Esophagus muscularis mucosa (tissue), 4 donors: ENCODE data around the gene PLXDC2.

Experiments used
- EP300 ChIP-seq: sonication (generic); formaldehyde crosslinking; IDR thresholded peaks from one replicate; pipeline ENCODE4 v1.6.1; 2017; ENCODE audit warnings: antibody characterized with exemption
- POLR2A ChIP-seq: fragments of 450-650 bp; IDR thresholded peaks from one replicate; pipeline ENCODE4 v1.6.1; 2017; ENCODE audit warnings: antibody characterized with exemption, moderate library complexity, mild to moderate bottlenecking, low read depth
- TF ChIP-seq, protein P1 (sequence below), 3 experiments: fragments of 200-600 bp in 2 of 3; fragments of 450-650 bp in 1 of 3; sonication (generic) in 2 of 3; IDR thresholded peaks; one replicate each; pipeline ENCODE4 v1.5.1; 2017 to 2019; ENCODE audit warnings: antibody characterized with exemption in 3 of 3, mild to moderate bottlenecking in 2 of 3, moderate library complexity in 1 of 3

DNA sequence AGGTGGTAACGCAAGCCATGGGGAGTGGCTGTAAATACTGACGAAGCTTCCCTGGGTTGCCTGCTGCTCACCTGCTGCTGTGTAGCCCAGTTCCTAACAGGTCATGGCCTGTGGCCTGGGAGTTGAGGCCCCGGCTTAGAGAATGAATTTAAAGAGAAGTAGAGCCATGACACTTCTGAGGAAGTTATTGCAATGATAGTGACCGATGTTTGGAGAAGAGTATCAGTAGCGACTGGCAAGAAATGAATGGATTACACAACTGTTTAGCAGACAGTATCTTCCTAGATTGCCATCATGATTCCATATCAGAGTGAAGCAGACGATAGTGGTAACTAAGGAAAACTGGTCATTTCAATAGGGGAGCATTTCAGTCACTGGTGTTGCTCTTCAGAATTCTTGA, 249.6 kb downstream of the PLXDC2 start:
- TF ChIP-seq POLR2A, result no peak
- TF ChIP-seq, protein P1, sequence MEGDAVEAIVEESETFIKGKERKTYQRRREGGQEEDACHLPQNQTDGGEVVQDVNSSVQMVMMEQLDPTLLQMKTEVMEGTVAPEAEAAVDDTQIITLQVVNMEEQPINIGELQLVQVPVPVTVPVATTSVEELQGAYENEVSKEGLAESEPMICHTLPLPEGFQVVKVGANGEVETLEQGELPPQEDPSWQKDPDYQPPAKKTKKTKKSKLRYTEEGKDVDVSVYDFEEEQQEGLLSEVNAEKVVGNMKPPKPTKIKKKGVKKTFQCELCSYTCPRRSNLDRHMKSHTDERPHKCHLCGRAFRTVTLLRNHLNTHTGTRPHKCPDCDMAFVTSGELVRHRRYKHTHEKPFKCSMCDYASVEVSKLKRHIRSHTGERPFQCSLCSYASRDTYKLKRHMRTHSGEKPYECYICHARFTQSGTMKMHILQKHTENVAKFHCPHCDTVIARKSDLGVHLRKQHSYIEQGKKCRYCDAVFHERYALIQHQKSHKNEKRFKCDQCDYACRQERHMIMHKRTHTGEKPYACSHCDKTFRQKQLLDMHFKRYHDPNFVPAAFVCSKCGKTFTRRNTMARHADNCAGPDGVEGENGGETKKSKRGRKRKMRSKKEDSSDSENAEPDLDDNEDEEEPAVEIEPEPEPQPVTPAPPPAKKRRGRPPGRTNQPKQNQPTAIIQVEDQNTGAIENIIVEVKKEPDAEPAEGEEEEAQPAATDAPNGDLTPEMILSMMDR (IDR thresholded peaks at IDR 0.05), result no peak
- no peak for TF ChIP-seq EP300
